Hepatocyte (in vitro differentiated cells): ENCODE measurements around the gene CEACAM19. TPM values are rescaled to one million over a fixed set of nuclear protein-coding genes. Genes with fewer than 3 reads are reported as not detected.

Source experiments
- DNase-seq: peaks from one replicate; pipeline ENCODE4 v3.0.0-alpha.2; 2016; ENCODE audit warnings: low spot score
- H2AFZ ChIP-seq: fragments of 200-600 bp; sonication (generic); 2 replicates; pipeline ENCODE4 v1.6.0; 2016; ENCODE audit warnings: antibody characterized with exemption, mild to moderate bottlenecking
- H3K27ac ChIP-seq: fragments of 200-600 bp; sonication (generic); 2 replicates; pipeline ENCODE4 v1.5.1; 2016; ENCODE audit warnings: mild to moderate bottlenecking
- H3K27me3 ChIP-seq: fragments of 200-600 bp; sonication (generic); 2 replicates; pipeline ENCODE4 v1.6.1; 2016
- H3K36me3 ChIP-seq: fragments of 200-600 bp; sonication (generic); replicated peaks from 2 replicates; pipeline ENCODE4 v1.5.1; 2016; ENCODE audit warnings: low read depth; ENCODE audit not compliant: insufficient read depth
- H3K4me1 ChIP-seq: fragments of 200-600 bp; sonication (generic); 2 replicates; pipeline ENCODE4 v1.5.1; 2016; ENCODE audit warnings: mild to moderate bottlenecking, moderate library complexity; ENCODE audit not compliant: insufficient read depth
- H3K4me2 ChIP-seq: fragments of 200-600 bp; sonication (generic); 2 replicates; pipeline ENCODE4 v1.6.0; 2016
- H3K4me3 ChIP-seq: fragments of 200-600 bp; sonication (generic); 2 replicates; pipeline ENCODE4 v1.5.1; 2016; ENCODE audit warnings: mild to moderate bottlenecking
- H3K79me2 ChIP-seq: fragments of 200-600 bp; sonication (generic); 2 replicates; pipeline ENCODE4 v1.6.0; 2017; ENCODE audit warnings: mild to moderate bottlenecking
- H3K9me2 ChIP-seq: fragments of 200-600 bp; sonication (generic); replicated peaks from 2 replicates; pipeline ENCODE4 v1.6.0; 2017; ENCODE audit warnings: mild to moderate bottlenecking; ENCODE audit not compliant: insufficient read depth
- H3K9me3 ChIP-seq: fragments of 200-600 bp; sonication (generic); 2 replicates; pipeline ENCODE4 v1.5.1; 2016; ENCODE audit warnings: low read depth, mild to moderate bottlenecking
- H4K20me1 ChIP-seq: fragments of 200-600 bp; sonication (generic); 2 replicates; pipeline ENCODE4 v1.6.0; 2016; ENCODE audit warnings: mild to moderate bottlenecking; ENCODE audit not compliant: insufficient read depth, poor library complexity, severe bottlenecking
- EZH2 ChIP-seq: fragments of 200-600 bp; sonication (generic); IDR thresholded peaks from 2 replicates; pipeline ENCODE4 v1.6.1; 2016; ENCODE audit warnings: antibody characterized with exemption, mild to moderate bottlenecking, borderline replicate concordance
- EZH2phosphoT487 ChIP-seq: fragments of 200-600 bp; sonication (generic); IDR thresholded peaks from one replicate; pipeline ENCODE4 v1.6.1; 2018; ENCODE audit warnings: antibody characterized with exemption, mild to moderate bottlenecking, low read depth, moderate library complexity; ENCODE audit not compliant: unreplicated experiment, severe bottlenecking
- WGBS: methylation state at CpG from one replicate; pipeline ENCODE4 v1.1.6; 2016; ENCODE audit warnings: low lambda C conversion rate; ENCODE audit errors: missing lambda C conversion rate; 5-methylcytosine and 5-hydroxymethylcytosine counted together
- polyA plus RNA-seq: library from polyadenylated mRNA; unstranded; fragments of >200 nt; fragmentation: Nextera tagmentation; extraction: Ambion mirVana; gene quantifications from 2 replicates; pipeline ENCODE4 v1.2.1, GENCODE V29; 2016
- total RNA-seq: library from RNA; depleted of rRNA; stranded (reverse); fragments of >200 nt; gene quantifications from 2 replicates; pipeline ENCODE4 v1.2.3, GENCODE V29; 2014
- TF ChIP-seq, protein P1 (sequence below): fragments of 200-600 bp; sonication (generic); IDR thresholded peaks from 2 replicates; pipeline ENCODE4 v1.5.1; 2016; ENCODE audit warnings: antibody characterized with exemption, mild to moderate bottlenecking; ENCODE audit not compliant: poor library complexity

CEACAM19 gene
- total and polyA plus RNA-seq, 2 experiments from 2014 or later, result 2.8 to 5.6 TPM

DNA sequence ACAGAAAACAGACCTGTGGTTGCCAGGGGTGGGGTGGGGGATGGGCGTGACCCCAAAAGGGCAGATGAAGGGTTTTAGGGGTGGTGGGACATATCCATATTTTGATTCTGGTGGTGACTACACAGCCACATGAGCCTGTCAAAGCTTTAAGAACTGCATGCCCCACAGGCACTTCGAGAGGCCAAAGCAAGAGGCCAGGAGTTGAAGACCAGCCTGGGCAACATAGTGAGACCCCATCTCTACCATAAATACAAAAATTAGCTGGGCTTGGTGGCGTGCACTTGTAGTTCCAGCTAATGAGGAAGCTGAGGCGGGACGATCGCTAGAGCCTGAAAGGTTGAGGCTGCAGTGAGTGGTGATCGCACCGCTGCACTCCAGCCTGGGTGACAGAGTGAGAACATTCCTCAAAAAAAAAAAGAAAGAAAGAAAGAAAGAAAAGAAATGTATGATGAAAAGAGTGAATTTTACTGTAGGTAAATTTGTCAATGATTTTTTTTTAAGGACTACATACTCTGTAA lies 58.3 kb downstream of the CEACAM19 start:
- H3K36me3 ChIP-seq, result no peaks in the 10 kb centered on the region
- H2AFZ ChIP-seq, result no peak overlapping the region
- no peaks in the 10 kb centered on the region for H3K9me2 ChIP-seq
- H3K79me2 ChIP-seq, result no peaks in the 10 kb centered on the region
- DNase-seq, result no peak
- H3K4me2 ChIP-seq, result no peak overlapping the region
- H3K4me1 ChIP-seq, result peaks cover 16% of the 10 kb centered on the region
- no peaks in the 10 kb centered on the region for H3K9me3 ChIP-seq
- H4K20me1 ChIP-seq, result no peaks in the 10 kb centered on the region
- no peak overlapping the region for H3K4me3 ChIP-seq
- H3K27me3 ChIP-seq, result no peaks in the 10 kb centered on the region
- no peak for TF ChIP-seq EZH2phosphoT487
- TF ChIP-seq EZH2, result no peak
- TF ChIP-seq, protein P1, sequence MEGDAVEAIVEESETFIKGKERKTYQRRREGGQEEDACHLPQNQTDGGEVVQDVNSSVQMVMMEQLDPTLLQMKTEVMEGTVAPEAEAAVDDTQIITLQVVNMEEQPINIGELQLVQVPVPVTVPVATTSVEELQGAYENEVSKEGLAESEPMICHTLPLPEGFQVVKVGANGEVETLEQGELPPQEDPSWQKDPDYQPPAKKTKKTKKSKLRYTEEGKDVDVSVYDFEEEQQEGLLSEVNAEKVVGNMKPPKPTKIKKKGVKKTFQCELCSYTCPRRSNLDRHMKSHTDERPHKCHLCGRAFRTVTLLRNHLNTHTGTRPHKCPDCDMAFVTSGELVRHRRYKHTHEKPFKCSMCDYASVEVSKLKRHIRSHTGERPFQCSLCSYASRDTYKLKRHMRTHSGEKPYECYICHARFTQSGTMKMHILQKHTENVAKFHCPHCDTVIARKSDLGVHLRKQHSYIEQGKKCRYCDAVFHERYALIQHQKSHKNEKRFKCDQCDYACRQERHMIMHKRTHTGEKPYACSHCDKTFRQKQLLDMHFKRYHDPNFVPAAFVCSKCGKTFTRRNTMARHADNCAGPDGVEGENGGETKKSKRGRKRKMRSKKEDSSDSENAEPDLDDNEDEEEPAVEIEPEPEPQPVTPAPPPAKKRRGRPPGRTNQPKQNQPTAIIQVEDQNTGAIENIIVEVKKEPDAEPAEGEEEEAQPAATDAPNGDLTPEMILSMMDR, result no peak
- no peak overlapping the region for H3K27ac ChIP-seq
- WGBS, result 93% methylated on average over 8 of the region's 8 CpGs

DNA sequence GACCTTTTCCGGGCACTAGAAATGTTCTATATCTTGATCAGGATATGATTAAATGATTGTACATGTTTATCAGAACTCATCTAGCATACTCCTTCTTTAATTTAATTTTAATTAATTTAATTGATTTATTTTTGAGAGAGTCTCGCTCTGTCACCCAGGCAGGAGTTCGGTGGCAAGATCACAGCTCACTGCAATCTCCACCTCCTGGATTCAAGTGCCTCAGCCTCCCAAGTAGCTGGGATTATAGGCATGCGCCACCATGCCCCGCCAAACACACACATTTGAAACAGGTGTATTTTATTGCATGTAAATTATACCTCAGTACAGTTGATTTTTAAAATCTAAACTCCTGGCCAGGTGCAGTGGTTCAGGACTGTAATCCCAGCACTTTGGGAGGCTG lies 59.8 kb downstream of the CEACAM19 start:
- Histone ChIP-seq H3K27ac (no peak overlapping the region), H3K9me2 (no peaks in the 10 kb centered on the region), H3K9me3 (no peaks in the 10 kb centered on the region), H3K4me2 (no peak overlapping the region), H3K36me3 (no peaks in the 10 kb centered on the region), H2AFZ (no peak overlapping the region), H3K4me1 (peaks cover 2% of the 10 kb centered on the region), H3K27me3 (no peaks in the 10 kb centered on the region), H3K79me2 (no peaks in the 10 kb centered on the region), H4K20me1 (no peaks in the 10 kb centered on the region), H3K4me3 (no peak overlapping the region)
- TF ChIP-seq EZH2 (no peak), EZH2phosphoT487 (no peak)
- TF ChIP-seq, protein P1, result no peak
- DNase-seq, result no peak
- WGBS, result 93% methylated on average over 5 of the region's 5 CpGs

DNA sequence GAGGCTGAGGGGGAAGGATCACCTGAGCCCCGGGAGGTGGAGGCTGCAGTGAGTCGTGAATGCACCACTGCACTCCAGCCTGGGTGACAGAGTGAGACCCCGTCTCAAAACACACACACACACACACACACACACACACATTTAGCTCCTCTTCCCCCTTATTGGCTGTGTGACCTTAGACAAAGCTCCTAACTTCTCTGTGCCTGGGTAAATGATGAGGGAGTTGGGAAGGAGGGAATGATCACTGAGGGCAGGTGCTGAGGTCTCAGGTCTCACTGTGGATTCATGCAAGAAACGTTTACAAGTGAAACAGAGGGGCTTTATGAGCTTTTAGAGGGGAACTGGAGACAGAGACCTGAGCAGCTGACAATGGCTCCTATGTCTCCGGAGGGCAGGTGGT lies 60.3 kb downstream of the CEACAM19 start:
- no peak for TF ChIP-seq EZH2phosphoT487
- TF ChIP-seq, protein P1, result no peak
- no peak for TF ChIP-seq EZH2
- DNase-seq, result no peak
- 74% methylated on average over 5 of the region's 5 CpGs for WGBS

More for the DNA sequence above, 60.3 kb downstream of the CEACAM19 start:
- no peaks in the 10 kb centered on the region for H4K20me1 ChIP-seq
- no peaks in the 10 kb centered on the region for H3K9me2 ChIP-seq
- H2AFZ ChIP-seq, result no peak overlapping the region
- no peak overlapping the region for H3K27ac ChIP-seq
- H3K79me2 ChIP-seq, result no peaks in the 10 kb centered on the region
- no peaks in the 10 kb centered on the region for H3K9me3 ChIP-seq
- no peak overlapping the region for H3K4me3 ChIP-seq
- no peaks in the 10 kb centered on the region for H3K27me3 ChIP-seq
- H3K36me3 ChIP-seq, result no peaks in the 10 kb centered on the region
- H3K4me1 ChIP-seq, result no peaks in the 10 kb centered on the region
- no peak overlapping the region for H3K4me2 ChIP-seq
